ENCODE data around the gene PTGDR.

PTGDR gene

GRCh38 chr14:52310541-52310940, 43.0 kb downstream of the PTGDR start:
- no peak for DNase-seq (ENCODE audit: low read depth in 3 of 3, low spot score in 1 of 3)

GRCh38 chr14:52312931-52313355, 45.4 kb downstream of the PTGDR start:
- DNase-seq (ENCODE audit: low read depth in 3 of 3, low spot score in 1 of 3) = no peak

GRCh38 chr14:52313462-52313861, 46.0 kb downstream of the PTGDR start:
- no peak for DNase-seq (ENCODE audit: low read depth in 3 of 3, low spot score in 1 of 3)

- DNase-seq (ENCODE audit: low read depth in 3 of 3, low spot score in 1 of 3) = peak; percentile 35 to 59 (median 45)
Measured at GRCh38 chr14:52313903-52314594, 46.6 kb downstream of the PTGDR start, which contains the start of gene PTGER2. Gene PTGER2, plus strand, starts transcription at chr14:52314312. Its CDS starts 237 bp downstream, at chr14:52314549.

GRCh38 chr14:52314595-52315354, 47.3 kb downstream of the PTGDR start:
- peak in 1 of 3 donors; percentile 10 for DNase-seq (ENCODE audit: low read depth in 3 of 3, low spot score in 1 of 3)

GRCh38 chr14:52315355-52315718, 47.8 kb downstream of the PTGDR start:
- no peak for DNase-seq (ENCODE audit: low read depth in 3 of 3, low spot score in 1 of 3)

DNA sequence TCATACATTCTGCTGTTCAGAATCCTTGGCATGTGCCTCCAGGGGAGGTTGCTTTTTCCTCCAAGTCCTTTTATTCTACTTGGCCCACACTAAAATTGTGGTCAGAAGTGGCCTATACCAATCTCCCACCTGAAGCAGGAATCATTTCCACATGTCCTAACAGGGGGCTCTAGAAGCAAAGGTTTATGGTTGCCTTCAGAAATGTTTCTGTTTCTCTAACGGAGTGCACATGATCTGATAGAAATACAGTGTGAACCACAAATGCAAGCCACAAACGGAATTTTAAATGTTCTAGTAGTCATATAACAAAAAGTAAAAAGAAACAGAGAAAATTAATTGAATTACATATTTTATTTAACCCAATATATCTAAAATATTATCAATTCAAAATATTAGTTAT, 50.6 kb downstream of the PTGDR start:
- DNase-seq (ENCODE audit: low read depth in 3 of 3, low spot score in 1 of 3) = no peak

DNA sequence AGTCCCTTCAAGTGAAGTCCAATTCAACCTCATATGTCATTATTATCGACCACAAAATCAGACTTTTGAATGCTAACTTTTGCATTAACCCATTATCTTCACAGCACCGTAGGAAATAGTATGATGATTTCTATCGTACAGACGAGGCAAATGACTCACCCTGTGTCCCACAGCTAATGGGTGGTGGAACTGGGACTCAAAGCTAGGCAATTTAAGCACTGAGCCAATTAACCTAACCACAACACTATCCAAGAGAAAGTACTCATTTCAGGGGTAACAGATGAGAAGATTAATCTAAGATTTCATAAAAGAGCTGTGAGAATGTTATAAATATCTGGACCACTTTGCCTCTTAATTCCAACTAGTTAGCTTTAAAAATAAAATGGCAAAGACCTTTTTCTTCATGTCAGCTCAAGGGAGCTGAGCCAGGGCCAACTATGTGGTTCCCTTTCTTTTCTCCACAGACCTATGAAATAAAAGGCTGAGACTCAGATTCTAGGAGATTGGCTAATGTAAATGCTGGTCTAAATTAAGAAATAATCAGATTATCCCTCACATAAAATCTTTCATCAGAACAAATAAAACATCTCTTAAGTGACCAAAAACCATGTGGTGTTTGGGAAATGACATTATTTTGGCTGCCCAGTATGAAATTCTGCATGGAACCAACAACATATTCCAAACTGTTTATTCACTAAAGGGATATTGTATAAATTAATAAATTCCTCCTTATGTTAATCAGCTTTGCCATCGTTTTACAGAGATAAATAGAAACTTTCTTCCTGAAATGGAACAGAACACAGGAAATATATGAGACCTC, 51.5 kb downstream of the PTGDR start:
- DNase-seq (ENCODE audit: low read depth in 3 of 3, low spot score in 1 of 3) = no peak

GRCh38 chr14:52319919-52320318, 52.4 kb downstream of the PTGDR start:
- DNase-seq (ENCODE audit: low read depth in 3 of 3, low spot score in 1 of 3) = no peak

DNA sequence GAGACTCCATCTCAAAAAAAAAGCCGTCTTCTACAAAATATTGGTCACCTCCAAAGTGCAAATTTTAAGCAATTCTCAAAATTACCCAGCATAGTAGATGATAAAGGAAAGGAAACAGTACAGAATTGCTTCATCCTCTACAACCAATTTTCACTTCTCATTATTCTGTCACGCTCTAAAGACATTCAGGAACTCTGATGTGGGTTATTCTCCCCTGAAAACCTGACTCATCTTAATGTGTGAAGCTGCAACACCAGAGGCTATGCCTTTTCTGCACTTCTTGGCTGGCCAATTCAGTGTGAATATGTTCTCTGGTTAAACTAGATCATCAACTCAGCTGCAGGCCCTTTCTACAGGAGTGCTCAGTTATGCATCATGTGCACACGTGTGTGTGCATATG, 57.6 kb downstream of the PTGDR start:
- no peak for DNase-seq (ENCODE audit: low read depth in 3 of 3, low spot score in 1 of 3)

GRCh38 chr14:52325630-52326029, 58.1 kb downstream of the PTGDR start:
- no peak for DNase-seq (ENCODE audit: low read depth in 3 of 3, low spot score in 1 of 3)

Measured in stimulated activated CD4-positive, alpha-beta T cell treated with anti-CD3 and anti-CD28 coated beads, TNF-alpha, amount 100 ng/mL, for 1 hour (primary cell).